HG02623 (cell line): ENCODE results near the gene THOC5.
"Not testable (repeated sequence)": the region's sequence is repeated elsewhere in the genome, so short reads cannot be mapped to it uniquely, and the experiment has no call there.

Experiments used
- ATAC-seq: cut with Tn5 transposase; IDR thresholded peaks from one replicate; pipeline ENCODE4 v1.9.1; 2021; ENCODE audit warnings: moderate library complexity; ENCODE audit not compliant: unreplicated experiment

Gene THOC5

DNA sequence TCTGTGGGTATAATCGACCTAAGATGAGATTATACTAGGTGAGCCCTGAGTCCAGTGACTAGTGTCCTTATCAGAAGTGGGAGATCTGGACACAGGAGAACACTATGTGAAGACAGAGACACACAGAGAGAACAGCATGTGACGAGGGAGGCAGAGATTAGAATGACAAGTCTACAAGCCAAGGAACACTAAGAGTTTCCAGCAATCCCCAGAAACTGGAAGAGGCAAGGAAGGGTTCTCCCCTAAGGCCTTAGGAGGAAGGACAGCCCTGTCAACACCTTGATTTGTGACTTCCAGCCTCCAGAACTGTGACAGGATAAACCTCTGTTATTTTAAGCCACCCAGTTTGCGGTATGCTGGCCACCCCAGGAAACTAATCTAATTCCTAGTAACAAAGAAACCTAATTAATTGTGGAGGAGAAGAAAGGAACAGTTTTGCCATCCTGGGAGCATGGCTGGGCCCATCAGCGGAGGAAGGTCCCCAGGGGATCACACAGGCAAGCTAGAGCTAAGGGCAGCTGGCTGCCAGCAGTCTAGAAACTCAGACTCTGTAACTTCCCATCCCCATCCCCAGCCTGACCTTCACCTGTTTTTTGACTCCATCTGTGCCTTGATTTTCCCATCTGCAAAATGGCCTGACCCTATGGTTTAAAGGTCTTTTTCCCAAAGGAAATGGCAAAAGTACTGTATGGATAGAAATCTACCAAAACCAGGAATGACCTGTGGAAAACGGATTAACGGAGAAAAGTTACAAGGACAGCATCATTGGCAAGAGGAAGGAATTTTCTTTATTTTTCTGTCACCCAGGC, 10.3 kb upstream of the THOC5 start:
- ATAC-seq: no peak

DNA sequence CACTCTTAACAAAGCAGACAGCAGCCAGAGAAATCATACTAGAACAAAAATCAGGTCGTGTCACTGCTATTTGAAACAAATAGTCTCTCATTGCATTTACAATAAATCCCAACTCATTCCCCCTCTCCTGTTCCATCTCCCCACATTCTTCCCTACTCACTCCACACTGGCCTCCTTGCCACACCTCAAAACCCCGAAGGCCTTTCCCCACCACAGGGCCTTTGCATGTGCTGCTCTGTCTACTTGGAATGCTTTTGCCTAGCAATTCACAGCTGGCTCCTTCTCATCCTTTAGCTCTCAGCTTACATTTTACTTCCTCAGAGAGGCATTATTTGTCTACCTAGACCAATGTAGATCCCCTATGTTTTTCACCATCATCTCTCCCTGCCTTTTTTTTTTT, 6.3 kb upstream of the THOC5 start:
- no peak for ATAC-seq

DNA sequence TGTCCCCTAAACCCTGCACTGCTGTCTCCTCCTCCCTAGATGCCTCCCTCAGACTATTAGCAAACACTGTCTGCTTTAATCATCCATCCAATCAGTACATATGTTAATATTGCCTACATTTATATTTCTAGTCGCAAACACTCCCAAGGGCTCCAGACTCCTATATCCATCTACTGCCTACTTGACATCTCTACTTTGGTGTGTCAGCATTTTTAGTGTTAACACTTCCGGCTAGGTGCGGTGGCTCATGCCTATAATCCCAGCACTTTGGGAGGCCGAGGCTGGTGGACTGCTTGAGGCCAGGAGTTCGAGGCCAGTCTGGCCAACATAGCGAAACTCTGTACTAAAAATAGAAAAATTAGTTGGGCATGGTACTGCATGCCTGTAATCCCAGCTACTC, 5.5 kb upstream of the THOC5 start:
- ATAC-seq: no peak

DNA sequence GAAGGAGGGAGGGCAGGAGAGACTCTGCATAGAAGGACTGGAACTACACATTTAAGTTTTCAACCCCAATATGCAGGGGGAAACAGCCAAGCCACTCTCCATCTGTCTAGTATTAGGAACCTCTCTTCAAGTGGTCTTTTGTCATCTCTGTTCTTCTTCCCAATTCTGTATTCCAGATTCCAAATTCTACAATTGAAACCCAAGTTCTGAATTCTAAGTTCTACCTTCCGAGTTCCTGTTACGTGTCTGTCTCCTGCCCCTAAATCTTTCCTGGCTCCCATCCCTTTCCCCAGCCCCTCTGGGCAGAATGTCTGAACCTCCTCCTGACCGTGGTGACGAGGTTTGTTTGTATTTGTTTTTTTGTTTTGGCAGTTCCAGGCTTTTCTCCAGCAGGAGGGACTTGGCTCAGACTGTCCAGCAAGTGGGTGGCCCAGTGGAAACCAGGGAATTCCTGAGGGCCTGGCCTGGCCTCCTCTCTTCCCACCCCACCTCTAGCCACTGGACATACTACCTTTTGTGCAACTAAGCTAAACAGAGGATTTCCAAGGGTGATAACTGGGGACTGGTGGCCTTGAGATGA, 1.6 kb upstream of the THOC5 start:
- ATAC-seq: no peak

DNA sequence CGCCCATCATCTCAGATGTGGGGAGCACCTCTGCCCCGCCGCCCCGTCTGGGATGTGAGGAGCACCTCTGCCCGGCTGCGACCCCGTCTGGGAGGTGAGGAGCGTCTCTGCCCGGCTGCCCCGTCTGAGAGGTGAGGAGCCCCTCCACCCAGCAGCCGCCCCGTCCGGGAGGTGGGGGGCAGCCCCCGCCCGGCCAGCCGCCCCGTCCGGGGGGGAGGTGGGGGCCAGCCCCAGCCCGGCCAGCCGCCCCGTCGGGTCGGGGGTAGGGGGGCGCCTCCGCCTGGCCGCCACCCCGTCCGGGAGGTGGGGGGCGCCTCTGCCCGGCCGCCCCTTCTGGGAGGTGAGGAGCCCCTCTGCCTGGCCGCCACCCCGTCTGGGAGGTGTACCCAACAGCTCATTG, 1.2 kb downstream of the THOC5 start:
- not testable (repeated sequence) for ATAC-seq

DNA sequence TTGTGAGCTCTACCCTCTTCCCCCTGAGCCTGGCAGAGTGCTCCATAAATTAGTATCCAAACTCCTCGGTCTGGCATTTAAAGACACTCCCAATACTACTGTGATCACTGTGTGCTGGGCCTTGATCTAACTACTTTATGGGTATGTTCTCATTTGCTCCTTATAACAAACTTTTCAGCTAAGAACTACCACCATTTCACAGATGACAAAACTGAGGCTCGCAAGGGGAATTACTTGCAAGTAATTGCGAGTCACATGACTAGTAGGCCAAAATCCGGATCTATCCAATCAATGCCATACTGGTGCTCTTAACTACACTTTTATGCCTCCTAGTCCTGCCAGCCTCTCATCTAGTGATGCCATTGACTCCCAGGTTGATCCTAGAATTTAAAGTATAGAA, 3.6 kb downstream of the THOC5 start:
- ATAC-seq: no peak

DNA sequence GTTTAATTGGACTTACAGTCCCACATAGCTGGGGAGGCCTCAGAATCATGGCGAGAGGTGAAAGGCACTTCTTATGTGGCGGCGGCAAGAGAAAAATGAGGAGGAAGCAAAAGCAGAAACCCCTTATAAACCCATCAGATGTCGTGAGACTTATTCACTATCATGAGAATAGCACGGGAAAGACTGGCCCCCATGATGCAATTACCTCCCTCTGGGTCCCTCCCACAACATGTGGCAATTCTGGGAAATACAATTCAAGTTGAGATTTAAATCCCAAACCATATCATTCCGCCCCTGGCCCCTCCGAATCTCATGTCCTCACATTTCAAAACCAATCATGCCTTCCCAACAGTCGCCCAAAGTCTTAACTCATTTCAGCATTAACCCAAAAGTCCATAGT, 8.5 kb downstream of the THOC5 start:
- ATAC-seq: not testable (repeated sequence)

DNA sequence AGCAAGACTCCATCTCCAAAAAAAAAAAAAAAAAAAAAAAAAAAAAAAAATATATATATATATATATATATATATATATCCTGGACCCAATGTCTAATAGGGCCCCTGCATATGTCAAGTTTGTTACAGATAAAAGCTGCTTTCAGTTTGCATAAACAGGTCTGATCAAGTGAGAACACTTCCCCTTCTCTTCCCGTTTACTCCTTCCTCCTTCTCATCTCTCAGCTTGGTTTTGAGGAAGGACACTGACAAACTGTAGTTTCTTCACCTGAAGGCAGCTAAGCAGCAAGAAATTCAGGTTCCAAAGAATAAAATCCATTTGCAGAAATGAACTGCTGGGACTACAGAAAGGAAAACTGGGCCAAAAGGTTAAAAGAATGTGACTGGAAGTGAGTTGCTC, 11.7 kb downstream of the THOC5 start:
- ATAC-seq: no peak

DNA sequence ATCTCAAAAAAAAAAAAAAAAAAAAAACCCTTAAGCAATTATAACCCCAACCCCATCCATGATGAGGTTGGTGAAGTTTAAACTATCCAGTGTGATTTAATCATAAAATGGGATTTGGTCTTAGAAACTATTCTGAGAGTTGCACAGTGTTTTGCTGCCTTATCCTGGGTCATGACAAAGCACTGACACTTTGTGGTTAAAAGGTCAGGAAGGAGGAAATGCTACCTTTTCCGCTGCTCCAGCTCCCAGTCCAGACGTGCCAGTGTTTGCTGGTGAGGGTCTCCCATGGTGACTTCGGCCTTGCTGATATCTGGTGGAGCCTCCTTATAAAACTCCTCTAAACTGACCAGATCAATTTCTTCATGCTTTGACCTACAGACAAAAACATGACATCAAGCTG, 14.5 kb downstream of the THOC5 start:
- no peak for ATAC-seq

DNA sequence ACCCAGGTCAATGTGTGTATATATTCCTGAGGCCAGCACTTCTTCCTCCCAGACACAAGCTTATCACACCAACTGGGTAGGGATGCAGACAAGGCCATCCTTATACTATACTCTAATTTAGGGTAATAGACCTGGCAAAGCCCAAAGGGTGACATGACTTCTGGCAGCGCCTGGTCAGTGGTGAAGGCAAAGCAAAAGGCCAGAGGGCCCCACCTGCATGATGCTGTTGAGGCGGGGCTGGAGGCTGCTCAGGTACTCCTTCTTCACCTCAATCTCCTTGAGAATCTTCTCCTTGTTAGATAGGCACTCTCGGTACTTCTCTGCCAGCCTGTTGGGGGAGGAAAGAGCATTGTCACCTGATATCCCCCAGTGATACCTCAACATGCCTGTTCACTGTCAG, 17.1 kb downstream of the THOC5 start:
- ATAC-seq: no peak

DNA sequence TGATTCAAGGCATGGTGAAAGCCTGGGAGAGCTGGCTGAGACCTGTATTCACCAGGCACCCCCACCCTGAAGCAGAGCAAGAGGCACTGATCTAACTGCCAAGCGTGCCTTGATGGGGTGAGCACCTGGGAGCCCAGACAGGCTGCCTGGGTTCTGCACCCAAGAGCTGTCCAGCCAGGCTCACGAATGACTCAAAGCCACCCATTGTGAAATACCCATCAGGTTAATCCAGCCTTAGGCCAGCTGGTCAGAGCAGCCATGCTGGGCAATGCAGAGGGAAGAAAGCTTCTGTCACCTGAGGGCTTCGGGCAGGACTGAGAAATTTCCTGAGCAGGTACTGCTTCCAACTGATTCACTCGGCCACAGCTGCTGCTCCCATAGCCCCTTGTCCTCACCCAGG, 22.1 kb downstream of the THOC5 start:
- no peak for ATAC-seq

DNA sequence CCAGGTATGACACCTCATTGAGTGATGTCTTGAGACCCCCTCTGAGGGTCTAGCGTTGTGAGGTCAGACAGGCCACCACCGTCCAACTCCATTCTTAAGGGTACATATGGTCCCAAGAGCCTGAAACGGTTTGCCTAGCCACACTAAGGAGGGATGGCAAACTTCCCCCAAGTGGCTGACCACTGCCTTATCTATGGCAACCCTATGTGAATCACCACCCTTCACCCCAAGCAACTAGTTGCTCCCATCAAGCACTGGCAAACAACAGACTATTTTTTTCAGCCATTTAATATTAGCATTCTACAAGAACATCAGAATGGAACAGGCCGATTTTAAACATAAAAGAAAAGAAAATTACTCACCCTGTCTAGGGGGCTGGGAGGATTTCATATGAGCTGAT, 22.8 kb downstream of the THOC5 start:
- ATAC-seq: no peak

DNA sequence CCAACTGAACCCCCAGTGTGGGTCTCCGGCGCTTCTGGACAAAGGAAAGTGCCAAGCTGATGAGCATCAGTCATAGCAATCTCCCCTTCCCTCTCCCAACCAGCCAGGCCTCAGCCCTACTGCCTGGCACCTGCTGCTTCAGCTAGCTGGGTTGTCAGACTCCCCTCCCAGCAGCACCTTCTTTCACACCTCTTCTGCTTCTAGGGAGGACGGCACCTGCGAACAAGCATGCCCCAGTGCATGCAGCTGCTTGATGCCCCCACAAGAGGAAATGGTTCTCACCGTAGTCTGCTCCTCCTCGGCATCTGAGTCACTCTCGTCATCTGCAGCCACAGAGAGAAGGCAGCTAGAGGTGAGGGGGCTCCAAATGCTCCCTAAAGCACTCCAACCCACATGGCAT, 25.4 kb downstream of the THOC5 start:
- no peak for ATAC-seq

DNA sequence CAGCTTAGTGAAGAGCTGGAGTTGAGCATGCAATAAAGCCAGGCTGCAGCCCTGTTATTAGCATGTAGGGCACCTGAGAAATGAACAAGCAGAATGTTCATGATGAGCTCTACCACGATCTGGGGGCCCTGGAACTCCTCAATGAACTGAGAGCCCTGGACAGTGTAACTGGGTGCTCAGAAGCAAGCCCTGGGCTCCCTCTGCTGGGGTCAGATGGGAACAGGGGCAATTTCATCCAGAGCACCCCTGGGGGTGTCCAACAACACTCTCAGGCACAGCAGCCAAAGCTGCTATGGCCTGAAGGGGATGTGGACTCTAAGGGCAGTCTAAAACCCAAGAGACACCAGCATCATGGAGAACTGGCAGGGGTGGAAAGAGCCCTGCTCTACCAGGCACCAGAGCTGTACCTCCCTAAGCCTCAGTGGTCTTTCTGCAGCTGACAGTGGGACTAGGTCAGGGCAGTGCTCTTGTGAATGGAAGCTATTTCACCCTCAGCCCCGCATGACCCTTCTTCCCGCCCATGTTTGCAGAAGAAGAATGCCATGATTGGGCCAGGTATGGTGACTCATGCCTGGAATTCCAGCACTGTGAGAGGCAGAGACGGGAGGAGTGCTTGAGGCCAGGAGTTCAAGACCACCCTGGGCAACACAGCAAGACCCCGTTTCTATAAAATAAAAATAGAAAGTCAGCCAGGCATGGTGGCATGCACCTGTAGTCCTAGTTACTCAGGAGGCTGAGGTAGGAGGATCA, 28.9 kb downstream of the THOC5 start:
- ATAC-seq: no peak

DNA sequence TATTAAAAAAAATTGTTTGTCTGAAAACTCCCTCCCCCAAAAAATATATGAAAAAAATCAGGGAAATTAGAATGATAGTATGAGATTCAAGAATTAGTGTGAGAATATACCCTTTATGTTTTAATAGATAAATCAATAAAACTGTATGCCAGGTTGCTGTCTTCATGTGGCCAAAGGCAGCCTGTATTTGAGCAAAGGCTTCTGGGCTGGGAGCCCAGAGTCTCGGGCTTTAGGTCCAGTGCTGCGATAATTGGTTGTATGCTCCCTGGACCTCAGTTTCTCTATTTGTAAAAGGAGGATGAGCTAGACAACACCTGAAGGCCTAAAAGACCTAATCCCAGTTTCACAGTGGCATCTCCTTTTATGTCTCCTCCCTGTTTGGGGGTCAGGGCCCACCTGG, 29.8 kb downstream of the THOC5 start:
- ATAC-seq: no peak

DNA sequence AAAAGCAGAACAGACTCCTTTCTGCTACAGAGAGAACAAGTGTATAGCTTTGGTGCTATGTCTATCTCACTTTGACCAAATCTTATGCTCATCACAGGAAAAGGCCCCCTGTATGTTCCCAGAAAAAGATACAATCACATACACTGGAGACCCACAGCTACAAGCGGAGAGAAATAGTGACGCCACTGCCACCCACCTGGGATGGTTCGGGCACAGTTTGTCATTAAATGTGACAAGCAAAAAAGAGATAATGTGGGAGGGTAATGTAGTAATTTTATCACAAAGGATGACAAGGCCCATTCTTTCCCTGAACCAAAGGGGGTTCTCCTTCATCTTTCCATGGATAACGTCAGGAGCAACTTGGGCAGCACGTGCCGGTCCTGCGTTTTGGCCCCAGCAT, 32.0 kb downstream of the THOC5 start:
- ATAC-seq: no peak

DNA sequence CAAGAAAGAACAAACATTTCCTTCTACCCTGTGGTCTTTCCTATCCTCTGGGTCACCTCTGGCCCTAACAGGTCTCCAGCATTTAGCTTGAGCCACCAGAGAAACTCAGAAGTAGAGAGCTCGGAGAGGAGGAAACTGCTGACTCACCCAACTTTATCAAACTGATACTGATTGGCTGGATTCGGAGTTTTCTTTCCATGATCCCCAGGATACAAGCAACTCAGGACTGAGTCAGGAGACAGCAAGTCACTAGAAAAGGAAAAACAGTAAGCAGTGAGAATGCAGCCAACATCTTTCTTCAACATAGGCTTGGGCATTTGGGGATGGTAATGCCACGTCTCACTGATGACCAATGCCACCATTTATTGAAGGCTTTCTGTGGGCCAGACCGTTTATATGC, 32.7 kb downstream of the THOC5 start:
- no peak for ATAC-seq

DNA sequence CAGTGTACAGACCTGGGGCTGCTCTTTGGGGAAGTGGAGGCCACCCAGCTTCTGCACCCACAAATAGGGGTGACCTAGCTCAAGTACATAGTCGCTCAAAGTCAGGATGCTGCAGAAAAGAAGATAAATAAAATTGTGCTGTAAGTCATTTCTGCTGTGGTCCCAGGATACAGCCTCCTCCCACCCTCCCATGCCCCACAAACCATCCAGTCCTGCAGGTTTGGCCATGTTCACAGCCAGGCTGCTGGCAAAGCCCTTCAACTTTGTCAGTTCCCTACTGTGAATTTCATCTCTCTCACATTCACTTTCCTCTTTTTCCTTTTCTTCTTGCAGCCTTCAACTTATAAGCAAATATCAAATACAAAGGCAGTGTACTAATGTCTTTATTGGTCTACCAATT, 33.6 kb downstream of the THOC5 start:
- ATAC-seq: no peak

DNA sequence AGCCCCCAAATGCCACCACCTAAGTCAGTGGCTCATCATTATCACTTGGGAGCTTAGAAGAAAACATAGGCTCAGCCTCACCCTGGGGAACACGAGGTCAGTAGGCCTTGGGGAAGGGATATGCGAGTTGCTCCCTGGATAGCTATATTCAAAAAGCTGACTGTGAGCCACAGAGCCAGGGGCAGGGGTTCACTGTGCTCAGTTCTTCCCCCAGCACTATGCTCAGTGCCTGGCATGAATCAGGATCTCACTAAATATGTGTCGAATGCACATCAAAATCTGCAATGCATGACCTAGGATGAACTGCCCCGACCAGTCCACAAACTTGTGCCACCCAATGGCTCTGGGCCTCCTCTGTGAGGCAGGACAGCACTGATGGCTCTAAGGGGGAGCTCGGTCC, 35.1 kb downstream of the THOC5 start:
- no peak for ATAC-seq

DNA sequence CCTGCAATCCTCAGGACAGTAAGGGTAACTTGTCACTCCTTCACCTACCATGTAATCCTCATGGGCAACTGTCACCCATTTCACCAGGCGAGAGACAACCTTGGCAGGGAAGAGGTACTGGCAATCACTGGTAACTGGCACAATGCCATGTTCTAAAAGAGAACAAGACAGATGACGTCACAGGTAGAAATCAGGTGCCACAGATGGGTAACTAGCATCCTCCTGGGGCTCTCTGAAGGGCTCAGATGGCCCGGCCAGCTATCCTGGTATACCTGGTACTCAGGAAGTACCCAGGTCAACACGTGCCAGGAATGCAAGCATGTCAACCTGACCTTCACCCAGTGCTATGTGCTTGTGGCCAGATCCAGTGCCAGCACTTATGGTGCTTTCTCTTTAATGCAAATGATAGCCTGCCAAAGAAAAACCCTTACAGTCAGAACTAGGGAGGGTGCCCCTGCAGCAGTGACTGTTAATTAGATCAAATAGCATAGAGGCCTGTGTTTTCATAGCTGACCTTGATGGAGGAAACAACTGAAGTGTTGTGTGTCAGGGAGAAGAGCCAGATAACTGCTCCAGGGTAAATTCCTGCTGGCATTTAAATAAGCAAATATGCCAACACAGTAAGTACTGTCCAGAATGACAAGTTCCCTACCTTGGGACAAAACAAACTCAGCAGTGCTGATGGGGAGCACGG, 36.2 kb downstream of the THOC5 start:
- ATAC-seq: no peak

DNA sequence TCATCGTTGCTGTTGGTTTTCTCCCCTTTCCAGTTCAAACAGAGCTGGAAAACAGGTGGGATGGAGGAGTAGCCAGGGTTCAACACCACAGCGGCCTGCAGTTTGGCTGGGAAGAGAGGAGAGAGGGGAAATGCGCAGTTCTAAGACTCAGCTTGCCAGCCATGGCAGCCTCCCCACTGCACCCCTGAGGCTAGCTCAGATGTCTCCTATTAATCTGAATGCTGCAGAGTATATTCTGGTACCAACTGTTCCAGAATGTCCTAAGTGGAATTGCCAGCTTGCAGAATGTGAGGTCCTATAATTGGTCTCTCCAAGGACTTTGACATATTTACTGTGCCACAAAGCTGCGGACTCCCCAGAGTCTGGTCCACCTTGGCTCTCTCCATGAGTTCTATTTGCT, 41.5 kb downstream of the THOC5 start:
- ATAC-seq: no peak
